ENCODE measurements around the gene NNAT.
"Not testable (repeated sequence)": the region's sequence is repeated elsewhere in the genome, so short reads cannot be mapped to it uniquely, and the experiment has no call there.

NNAT gene

GRCh38 chr20:37544386-37544785 lies 23.3 kb downstream of the NNAT start:
- TF ChIP-seq, protein P1, sequence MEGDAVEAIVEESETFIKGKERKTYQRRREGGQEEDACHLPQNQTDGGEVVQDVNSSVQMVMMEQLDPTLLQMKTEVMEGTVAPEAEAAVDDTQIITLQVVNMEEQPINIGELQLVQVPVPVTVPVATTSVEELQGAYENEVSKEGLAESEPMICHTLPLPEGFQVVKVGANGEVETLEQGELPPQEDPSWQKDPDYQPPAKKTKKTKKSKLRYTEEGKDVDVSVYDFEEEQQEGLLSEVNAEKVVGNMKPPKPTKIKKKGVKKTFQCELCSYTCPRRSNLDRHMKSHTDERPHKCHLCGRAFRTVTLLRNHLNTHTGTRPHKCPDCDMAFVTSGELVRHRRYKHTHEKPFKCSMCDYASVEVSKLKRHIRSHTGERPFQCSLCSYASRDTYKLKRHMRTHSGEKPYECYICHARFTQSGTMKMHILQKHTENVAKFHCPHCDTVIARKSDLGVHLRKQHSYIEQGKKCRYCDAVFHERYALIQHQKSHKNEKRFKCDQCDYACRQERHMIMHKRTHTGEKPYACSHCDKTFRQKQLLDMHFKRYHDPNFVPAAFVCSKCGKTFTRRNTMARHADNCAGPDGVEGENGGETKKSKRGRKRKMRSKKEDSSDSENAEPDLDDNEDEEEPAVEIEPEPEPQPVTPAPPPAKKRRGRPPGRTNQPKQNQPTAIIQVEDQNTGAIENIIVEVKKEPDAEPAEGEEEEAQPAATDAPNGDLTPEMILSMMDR (IDR thresholded peaks at IDR 0.05) = no peak
- no peak for TF ChIP-seq ZFX (IDR thresholded peaks at IDR 0.05; ENCODE audit: borderline replicate concordance)
- H3K27ac ChIP-seq = no peak overlapping the region

GRCh38 chr20:37545516-37545915 lies 24.5 kb downstream of the NNAT start:
- TF ChIP-seq, protein P1 (IDR thresholded peaks at IDR 0.05) = no peak
- no peak for TF ChIP-seq ZFX (IDR thresholded peaks at IDR 0.05; ENCODE audit: borderline replicate concordance)
- H3K27ac ChIP-seq = no peak overlapping the region

- H3K27ac ChIP-seq = no peak overlapping the region
- no peak for TF ChIP-seq ZFX (IDR thresholded peaks at IDR 0.05; ENCODE audit: borderline replicate concordance)
- TF ChIP-seq, protein P1 (IDR thresholded peaks at IDR 0.05) = no peak
Measured at GRCh38 chr20:37547912-37548311, 26.9 kb downstream of the NNAT start.

DNA sequence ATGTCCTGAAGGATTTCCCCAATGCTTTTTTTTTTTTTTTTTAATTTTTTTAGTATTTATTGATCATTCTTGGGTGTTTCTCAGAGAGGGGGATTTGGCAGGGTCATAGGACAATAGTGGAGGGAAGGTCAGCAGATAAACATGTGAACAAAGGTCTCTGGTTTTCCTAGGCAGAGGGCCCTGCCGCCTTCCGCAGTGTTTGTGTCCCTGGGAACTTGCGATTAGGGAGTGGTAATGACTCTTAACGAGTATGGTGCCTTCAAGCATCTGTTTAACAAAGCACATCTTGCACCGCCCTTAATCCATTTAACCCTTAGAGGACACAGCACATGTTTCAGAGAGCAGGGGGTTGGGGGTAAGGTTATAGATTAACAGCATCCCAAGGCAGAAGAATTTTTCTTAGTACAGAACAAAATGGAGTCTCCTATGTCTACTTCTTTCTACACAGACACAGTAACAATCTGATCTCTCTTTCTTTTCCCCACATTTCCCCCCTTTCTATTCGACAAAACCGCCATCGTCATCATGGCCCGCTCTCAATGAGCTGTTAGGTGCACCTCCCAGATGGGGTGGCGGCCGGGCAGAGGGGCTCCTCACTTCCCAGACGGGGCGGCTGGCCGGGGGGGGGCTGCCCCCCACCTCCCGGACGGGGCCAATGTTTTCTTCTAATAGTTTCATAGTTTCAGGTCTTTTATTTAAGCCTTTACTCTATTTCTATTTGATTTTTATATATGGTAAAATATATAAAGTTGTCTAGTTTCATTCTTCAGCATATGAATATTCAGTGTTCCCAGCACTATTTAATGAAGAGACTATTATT lies 29.3 kb downstream of the NNAT start:
- H3K27ac ChIP-seq = not testable (repeated sequence)

DNA sequence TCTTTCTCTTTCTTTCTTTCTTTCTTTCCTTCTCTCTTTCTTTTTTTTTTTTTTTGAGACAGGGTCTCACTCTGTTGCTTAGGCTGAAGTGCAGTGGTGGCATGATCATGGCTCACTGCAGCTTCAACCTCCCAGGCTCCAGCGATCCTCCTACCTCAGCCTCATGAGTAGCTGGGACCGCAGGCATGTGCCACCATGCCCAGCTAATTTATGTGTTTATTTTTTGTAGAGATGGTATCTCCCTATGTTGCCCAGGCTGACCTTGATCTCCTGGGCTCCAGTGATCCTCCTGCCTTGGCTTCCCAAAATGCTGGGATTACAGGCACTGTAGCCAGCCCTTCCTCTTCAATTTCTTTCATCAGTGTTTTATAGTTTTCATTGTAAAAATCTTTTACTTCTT lies 30.6 kb downstream of the NNAT start:
- not testable (repeated sequence) for H3K27ac ChIP-seq

DNA sequence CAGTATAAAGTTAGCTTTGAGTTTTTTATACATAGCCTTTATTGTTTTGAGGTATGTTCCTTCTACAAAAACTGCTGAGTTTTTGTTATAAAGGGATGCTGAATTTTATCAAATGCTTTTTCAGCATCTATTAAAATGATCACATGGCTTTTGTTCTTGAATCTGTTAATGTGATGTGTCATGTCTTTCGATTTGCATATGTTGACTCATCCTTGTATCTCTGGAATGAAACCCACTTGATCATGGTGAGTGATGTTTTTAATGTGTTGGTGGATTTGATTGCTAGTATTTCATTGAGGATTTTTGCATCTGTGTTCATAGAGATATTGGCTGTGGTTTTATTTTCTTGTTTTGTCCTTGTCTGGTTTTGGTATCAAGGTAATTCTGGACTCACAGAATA lies 31.4 kb downstream of the NNAT start:
- TF ChIP-seq, protein P1 (IDR thresholded peaks at IDR 0.05) = no peak
- no peak for TF ChIP-seq ZFX (IDR thresholded peaks at IDR 0.05; ENCODE audit: borderline replicate concordance)
- H3K27ac ChIP-seq = no peak overlapping the region

GRCh38 chr20:37554721-37555298 lies 33.8 kb downstream of the NNAT start:
- not testable (repeated sequence) for H3K27ac ChIP-seq

DNA sequence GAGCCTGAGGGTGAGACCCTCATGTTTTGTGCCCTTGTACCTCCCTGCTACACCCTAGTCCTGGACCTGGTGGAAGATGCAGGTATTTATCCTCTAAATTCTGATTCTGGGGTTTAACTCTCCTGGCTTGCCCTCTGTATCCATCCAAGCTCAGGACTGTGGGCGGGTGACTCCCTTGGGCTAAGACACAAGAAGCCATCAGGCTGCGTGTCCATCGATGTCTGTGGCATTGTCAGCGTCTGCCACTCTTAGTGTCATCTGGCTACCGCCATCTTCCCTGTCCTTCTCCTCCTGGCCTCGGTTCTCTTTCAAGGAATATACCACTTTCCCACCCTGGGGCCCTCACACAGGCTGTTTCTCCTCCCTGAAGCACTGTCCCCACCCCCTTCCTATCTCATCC lies 35.5 kb downstream of the NNAT start:
- no peak overlapping the region for H3K27ac ChIP-seq
- no peak for TF ChIP-seq ZFX (IDR thresholded peaks at IDR 0.05; ENCODE audit: borderline replicate concordance)
- TF ChIP-seq, protein P1 (IDR thresholded peaks at IDR 0.05) = no peak

GRCh38 chr20:37558306-37558705 lies 37.3 kb downstream of the NNAT start:
- H3K27ac ChIP-seq = no peak overlapping the region
- TF ChIP-seq ZFX (IDR thresholded peaks at IDR 0.05; ENCODE audit: borderline replicate concordance) = no peak
- TF ChIP-seq, protein P1 (IDR thresholded peaks at IDR 0.05) = no peak
